Fibroblast of peridontal ligament (primary cell): ENCODE data around the gene CYBRD1.
"Not testable (repeated sequence)": the region's sequence is repeated elsewhere in the genome, so short reads cannot be mapped to it uniquely, and the experiment has no call there.

ENCODE experiments used
- DNase-seq: peaks from one replicate; pipeline ENCODE4 v3.0.0-alpha.2; 2010; ENCODE audit errors: extremely low read depth

The CYBRD1 gene

DNA sequence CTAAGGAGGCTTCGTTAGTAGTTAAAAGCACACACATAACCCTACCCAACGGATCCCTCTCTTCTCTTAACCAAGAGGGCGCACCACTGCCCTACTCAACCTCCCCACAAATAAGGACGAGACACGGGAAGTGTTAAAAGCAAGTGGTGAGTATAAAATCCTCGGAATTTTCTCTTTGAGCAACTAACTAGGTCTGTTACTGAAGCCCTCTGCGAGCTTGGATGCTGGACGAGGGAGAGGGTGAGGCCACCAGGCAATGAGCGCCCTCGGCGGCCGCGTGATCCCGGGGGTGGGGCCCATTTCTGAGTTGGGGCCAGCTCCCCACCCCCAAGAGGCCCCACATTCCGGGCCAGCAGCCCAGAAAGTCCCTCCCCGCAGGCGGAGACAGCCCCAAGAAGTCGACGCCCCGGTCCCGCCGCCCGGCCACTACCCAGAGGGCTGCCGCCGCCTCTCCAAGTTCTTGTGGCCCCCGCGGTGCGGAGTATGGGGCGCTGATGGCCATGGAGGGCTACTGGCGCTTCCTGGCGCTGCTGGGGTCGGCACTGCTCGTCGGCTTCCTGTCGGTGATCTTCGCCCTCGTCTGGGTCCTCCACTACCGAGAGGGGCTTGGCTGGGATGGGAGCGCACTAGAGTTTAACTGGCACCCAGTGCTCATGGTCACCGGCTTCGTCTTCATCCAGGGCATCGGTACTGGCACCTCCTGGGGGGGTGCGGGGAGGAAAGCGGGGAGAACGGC is at the start of gene CYBRD1:
CYBRD1 (plus strand) TSS at position 423 of the 736 bp plus-strand sequence; CDS start at position 495, 72 bp downstream.
- DNase-seq = peak; percentile 89

DNA sequence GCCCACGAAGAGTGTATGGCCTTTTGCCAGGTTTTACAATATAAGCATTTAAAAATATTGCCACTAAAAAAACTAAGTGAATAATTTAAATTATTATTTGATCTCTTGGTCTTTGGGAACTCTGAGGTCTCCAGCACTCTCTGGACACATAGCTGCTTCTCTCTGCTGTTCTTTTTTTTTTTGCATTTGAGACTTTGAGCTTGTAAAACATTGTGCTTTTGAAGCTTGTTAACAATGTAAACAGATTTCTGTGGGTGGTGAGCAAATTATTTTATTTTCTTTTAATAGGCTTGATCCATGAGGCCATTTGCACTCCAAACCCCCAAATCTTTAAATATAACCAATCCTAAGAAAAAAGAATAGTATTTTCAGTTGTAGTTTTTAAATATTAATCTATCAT is 46.3 kb upstream of the CYBRD1 start:
- no peak for DNase-seq

GRCh38 chr2:171478345-171478744 is 43.9 kb upstream of the CYBRD1 start:
- no peak for DNase-seq

- DNase-seq = no peak
These were observed 43.0 kb upstream of the CYBRD1 start for GRCh38 chr2:171479154-171479814.

DNA sequence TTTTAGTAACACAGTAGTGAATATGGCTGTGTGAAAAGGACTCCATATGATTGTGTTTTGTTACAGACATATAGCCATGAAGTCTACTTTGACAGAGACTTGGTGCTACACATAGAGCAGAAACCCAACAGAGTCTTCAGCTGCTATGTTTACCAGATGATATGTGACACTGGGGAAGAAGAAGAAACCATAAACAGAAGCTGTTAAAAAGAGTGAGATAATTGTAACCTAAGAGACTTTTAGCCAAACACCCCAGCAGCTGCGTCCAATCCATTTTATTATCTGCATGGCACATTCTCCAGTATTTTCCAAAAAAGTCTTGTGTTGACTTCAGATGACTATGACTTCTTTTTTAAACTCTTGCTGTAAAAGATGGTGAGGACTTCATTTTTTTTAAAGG is 41.4 kb upstream of the CYBRD1 start:
- no peak for DNase-seq

DNA sequence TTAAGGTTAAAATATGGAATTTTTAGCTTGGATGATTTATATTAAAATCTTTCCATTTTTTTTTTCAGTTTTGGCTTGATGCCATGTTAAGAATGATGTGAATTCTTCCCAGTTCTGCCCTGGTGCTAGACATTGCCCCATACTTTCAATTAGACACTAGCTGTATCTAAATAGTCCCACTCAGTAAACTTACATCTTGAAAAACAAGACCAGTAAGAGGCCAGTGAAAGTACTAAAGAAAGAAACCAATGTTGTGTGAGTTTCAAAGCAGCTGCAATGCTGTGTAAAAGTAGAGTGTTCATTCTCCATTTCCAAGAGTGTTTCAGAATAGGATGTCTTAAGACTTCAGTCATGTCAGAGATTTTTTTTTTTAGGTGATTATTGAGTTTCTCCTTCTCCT is 40.0 kb upstream of the CYBRD1 start:
- DNase-seq = peak; percentile 24

GRCh38 chr2:171482877-171483276 is 39.4 kb upstream of the CYBRD1 start:
- peak; percentile 9 for DNase-seq

- no peak for DNase-seq
These were observed 38.5 kb upstream of the CYBRD1 start for GRCh38 chr2:171483793-171484192.

DNA sequence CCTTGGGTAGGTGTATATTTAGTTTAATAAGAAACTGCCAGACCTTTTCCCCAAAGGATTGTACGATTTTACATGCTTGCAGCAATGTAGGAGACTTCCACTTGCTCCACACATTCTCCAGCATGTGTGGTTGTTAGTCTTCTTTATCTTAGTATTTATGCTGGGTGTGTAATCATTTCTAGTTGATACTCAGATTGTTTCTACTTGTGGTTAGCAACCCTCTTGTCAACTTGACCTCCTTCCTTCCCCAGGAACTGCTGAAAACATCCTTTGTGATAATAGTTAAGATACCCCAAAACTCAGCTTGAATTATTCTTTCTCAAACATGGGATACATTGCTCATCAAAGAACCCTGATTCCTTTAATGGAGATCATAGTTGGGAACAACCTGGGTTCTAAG is 37.2 kb upstream of the CYBRD1 start:
- no peak for DNase-seq

GRCh38 chr2:171487201-171487600 is 35.1 kb upstream of the CYBRD1 start:
- DNase-seq = no peak

- no peak for DNase-seq
These were observed 34.4 kb upstream of the CYBRD1 start for GRCh38 chr2:171487803-171488259.

GRCh38 chr2:171490577-171490976 is 31.7 kb upstream of the CYBRD1 start:
- no peak for DNase-seq

DNA sequence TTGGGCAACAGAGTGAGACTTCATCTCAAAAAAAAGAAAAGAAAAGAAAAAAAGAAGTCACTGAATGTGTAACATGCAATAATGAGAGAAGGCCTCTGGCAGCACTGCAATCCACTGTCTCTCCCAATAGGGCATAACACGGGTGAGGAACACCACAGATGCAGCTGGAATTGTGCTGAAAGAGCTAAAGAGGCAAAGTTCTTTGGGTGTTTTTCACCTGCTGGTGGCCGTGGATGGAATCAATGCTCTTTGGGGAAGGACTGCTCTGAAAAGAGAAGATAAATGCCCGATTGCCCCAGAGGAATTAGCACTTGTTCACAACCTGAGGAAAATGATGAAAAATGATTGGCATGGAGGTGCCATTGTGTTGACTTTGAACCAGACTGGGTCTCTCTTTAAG is 31.0 kb upstream of the CYBRD1 start:
- no peak for DNase-seq

GRCh38 chr2:171492664-171493063 is 29.6 kb upstream of the CYBRD1 start:
- DNase-seq = no peak

GRCh38 chr2:171497664-171498063 is 24.6 kb upstream of the CYBRD1 start:
- DNase-seq = not testable (repeated sequence)

DNA sequence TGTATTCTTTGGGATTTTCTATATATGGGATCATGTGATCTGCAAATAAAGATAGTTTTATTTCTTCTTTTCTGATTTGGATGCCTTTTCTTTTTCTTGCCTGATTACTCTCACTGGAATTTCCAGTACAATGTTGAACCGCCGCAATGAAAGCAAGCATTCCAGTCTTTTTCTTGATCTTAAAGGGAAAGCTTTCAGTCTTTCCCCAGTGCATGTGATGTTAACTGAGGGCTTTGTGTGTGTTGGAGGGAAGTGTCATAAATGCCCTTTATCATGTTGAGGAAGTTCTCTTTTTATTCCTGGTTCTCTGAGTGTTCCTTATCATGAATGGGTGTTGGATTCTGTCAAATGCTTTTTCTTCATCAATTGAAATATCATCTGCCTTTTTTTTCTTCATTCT is 16.9 kb upstream of the CYBRD1 start:
- DNase-seq = peak; percentile 55

GRCh38 chr2:171509945-171510731 is 12.1 kb upstream of the CYBRD1 start:
- DNase-seq = no peak

DNA sequence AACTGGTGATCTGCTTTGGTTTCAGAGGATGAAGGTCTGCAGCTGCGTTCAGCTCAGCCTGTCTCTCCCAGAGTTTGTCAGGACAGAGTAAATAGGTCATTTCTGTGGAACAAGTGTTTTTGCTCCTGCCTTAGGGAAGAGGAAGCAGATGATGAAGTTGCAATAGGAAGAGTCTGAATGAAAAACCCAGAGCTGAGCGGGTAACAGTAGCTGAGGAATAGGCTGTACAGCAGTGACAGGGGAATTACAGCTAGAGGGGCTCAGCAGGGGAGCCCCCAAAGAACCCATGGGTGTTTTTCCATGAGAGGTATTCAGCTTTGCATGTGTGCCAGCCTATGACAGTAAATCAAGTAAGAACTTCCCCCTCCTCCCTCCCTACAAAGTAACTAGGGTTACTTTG is 10.3 kb upstream of the CYBRD1 start:
- DNase-seq = no peak

DNA sequence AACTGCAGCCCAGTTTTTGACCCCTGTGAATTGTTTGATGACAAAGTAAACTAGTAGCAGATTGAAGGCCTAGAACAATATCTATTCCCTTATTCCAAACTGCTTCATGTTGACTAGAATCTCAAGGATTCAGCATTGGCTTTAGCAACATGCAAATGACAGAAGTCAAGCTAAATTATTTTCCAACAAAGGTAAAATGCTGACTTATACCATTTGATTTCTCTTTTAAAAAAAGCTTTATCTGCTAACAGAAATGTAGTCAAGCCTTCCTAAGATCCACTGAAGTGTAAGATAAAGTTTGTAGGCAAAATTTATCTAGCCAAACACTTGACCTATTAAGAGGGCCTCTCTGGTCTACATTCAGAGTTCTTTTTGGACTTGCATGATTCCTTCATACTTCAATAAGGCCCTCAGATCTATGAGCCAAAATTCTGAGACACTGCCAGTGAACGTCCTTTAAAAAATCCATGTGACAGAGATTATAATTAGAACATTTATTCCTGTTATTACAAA is 9.5 kb upstream of the CYBRD1 start:
- no peak for DNase-seq

DNA sequence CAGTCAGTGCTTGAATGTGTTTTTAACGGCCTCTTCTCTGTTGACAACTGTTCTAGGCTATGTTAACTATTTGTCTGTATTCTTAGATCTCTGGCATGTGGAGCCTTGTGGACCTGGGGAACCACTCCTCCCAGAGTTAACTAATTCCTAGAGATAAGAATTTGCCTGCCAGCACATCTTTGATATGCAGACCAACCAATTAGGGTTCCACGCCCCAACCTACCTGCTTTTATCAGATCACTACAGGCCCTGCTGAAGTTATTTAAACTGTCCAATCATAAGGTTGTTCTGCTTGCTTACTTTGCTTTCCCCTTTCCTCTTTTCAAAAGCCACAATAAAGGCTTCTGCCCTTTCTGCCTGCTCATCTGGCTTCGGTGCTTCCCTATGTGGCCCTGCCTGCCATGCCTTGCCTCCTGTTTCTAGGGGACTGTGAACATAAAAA is 8.5 kb upstream of the CYBRD1 start:
- DNase-seq = no peak

GRCh38 chr2:171514908-171515582 is 7.2 kb upstream of the CYBRD1 start:
- DNase-seq = no peak
